OCI-LY3 (cell line): ENCODE measurements around the gene ZCCHC12.
A peak's percentile ranks its signal among the peaks of the same experiment; 100 is the strongest.
"Not testable (repeated sequence)": the region's sequence is repeated elsewhere in the genome, so short reads cannot be mapped to it uniquely, and the experiment has no call there.

Experiments
- H2AFZ ChIP-seq: fragments of 200-600, 300-600 bp; shearing (Covaris generic); 2 replicates; pipeline ENCODE4 v1.6.0; 2014; ENCODE audit warnings: antibody characterized with exemption, low read depth, low read length
- H3K27ac ChIP-seq: fragments of 200-600, 300-600 bp; sonication (generic); 2 replicates; pipeline ENCODE4 v1.5.1; 2014; ENCODE audit warnings: mild to moderate bottlenecking, low read length, moderate library complexity, mixed read lengths
- H3K27me3 ChIP-seq: fragments of 200-600, 300-600 bp; sonication (generic); 2 replicates; pipeline ENCODE4 v1.6.1; 2014; ENCODE audit warnings: low read depth, low read length, mixed read lengths
- H3K36me3 ChIP-seq: fragments of 200-600, 300-600 bp; sonication (generic); replicated peaks from 2 replicates; pipeline ENCODE3; 2014; ENCODE audit warnings: low read depth, low read length, mixed read lengths
- H3K4me1 ChIP-seq: fragments of 300-600, 200-600 bp; sonication (generic); 2 replicates; pipeline ENCODE4 v1.6.1; 2014; ENCODE audit warnings: low read length, mixed read lengths
- H3K4me2 ChIP-seq: fragments of 200-600, 300-600 bp; sonication (generic); 2 replicates; pipeline ENCODE4 v1.6.1; 2014; ENCODE audit warnings: low read length, mixed read lengths
- H3K4me3 ChIP-seq: fragments of 300-600, 200-600 bp; sonication (generic); 2 replicates; pipeline ENCODE4 v1.5.1; 2014; ENCODE audit warnings: antibody characterized with exemption, mild to moderate bottlenecking, low read length, moderate library complexity
- H3K79me2 ChIP-seq: fragments of 300-600, 200-600 bp; shearing (Covaris generic); 2 replicates; pipeline ENCODE4 v1.6.1; 2014; ENCODE audit warnings: mild to moderate bottlenecking, low read length, mixed read lengths
- H3K9ac ChIP-seq: fragments of 300-600, 200-600 bp; shearing (Covaris generic); 2 replicates; pipeline ENCODE4 v1.6.0; 2014; ENCODE audit warnings: mild to moderate bottlenecking, low read length, moderate library complexity
- H3K9me3 ChIP-seq: fragments of 200-600, 300-600 bp; shearing (Covaris generic); 2 replicates; pipeline ENCODE4 v1.6.1; 2014; ENCODE audit warnings: low read length, mixed read lengths; ENCODE audit not compliant: insufficient read depth
- H4K20me1 ChIP-seq: fragments of 200-600, 300-600 bp; sonication (generic); 2 replicates; pipeline ENCODE4 v1.6.1; 2016; ENCODE audit warnings: low read length, mixed read lengths; ENCODE audit not compliant: insufficient read depth
- CTCF ChIP-seq: fragments of 200-600, 300-600 bp; sonication (generic); IDR thresholded peaks from 2 replicates; pipeline ENCODE4 v1.5.1; 2014; ENCODE audit warnings: antibody characterized with exemption, low read length, low read depth
- EZH2phosphoT487 ChIP-seq: fragments of 200-600 bp; shearing (Covaris generic); IDR thresholded peaks from 2 replicates; pipeline ENCODE4 v1.6.1; 2018; ENCODE audit warnings: antibody characterized with exemption, mixed run types, low read depth

ZCCHC12 gene

GRCh38 chrX:118795528-118796280 is 27.9 kb upstream of the ZCCHC12 start:
- Histone ChIP-seq H3K36me3 (no peaks in the 10 kb centered on the region), H3K9ac (no peak overlapping the region), H3K79me2 (no peaks in the 10 kb centered on the region), H3K4me1 (no peaks in the 10 kb centered on the region), H3K27ac (no peak overlapping the region), H2AFZ (no peak overlapping the region), H3K9me3 (no peaks in the 10 kb centered on the region), H3K4me2 (no peak overlapping the region), H4K20me1 (no peaks in the 10 kb centered on the region), H3K4me3 (no peak overlapping the region), H3K27me3 (0 out of 2 replicates have a peak, but pooled peaks cover 7% of the 10 kb centered on the region)
- TF ChIP-seq EZH2phosphoT487 = no peak
- no peak for TF ChIP-seq CTCF

- Histone ChIP-seq H3K9me3 (no peaks in the 10 kb centered on the region), H3K27ac (no peak overlapping the region), H3K9ac (no peak overlapping the region), H4K20me1 (no peaks in the 10 kb centered on the region), H2AFZ (no peak overlapping the region), H3K4me2 (no peak overlapping the region), H3K27me3 (peaks cover 1% of the 10 kb centered on the region; the same call in 1 of the 2 replicates), H3K4me1 (no peaks in the 10 kb centered on the region), H3K79me2 (no peaks in the 10 kb centered on the region), H3K4me3 (no peak overlapping the region), H3K36me3 (no peaks in the 10 kb centered on the region)
- TF ChIP-seq EZH2phosphoT487 = no peak
- TF ChIP-seq CTCF = no peak
Measured at GRCh38 chrX:118802857-118803256, 20.8 kb upstream of the ZCCHC12 start.

- no peak overlapping the region for H2AFZ ChIP-seq
- TF ChIP-seq EZH2phosphoT487 (no peak), CTCF (peak; percentile 73)
- H3K79me2 ChIP-seq = no peaks in the 10 kb centered on the region
- no peaks in the 10 kb centered on the region for H3K36me3 ChIP-seq
- no peak overlapping the region for H3K4me3 ChIP-seq
- H3K4me2 ChIP-seq = no peak overlapping the region
- peaks cover 5% of the 10 kb centered on the region; the same call in 1 of the 2 replicates for H3K27me3 ChIP-seq
- H3K27ac ChIP-seq = no peak overlapping the region
- H3K9ac ChIP-seq = no peak overlapping the region
- H3K9me3 ChIP-seq = no peaks in the 10 kb centered on the region
- no peaks in the 10 kb centered on the region for H3K4me1 ChIP-seq
- H4K20me1 ChIP-seq = no peaks in the 10 kb centered on the region
Measured at GRCh38 chrX:118807151-118808017, 16.2 kb upstream of the ZCCHC12 start.

GRCh38 chrX:118817257-118817656 is 6.4 kb upstream of the ZCCHC12 start:
- H3K4me2 ChIP-seq, H3K9me3 ChIP-seq, H2AFZ ChIP-seq, H4K20me1 ChIP-seq, H3K36me3 ChIP-seq, H3K4me3 ChIP-seq, H3K9ac ChIP-seq, H3K79me2 ChIP-seq, H3K27ac ChIP-seq, H3K4me1 ChIP-seq, H3K27me3 ChIP-seq: not testable (repeated sequence)
